Mononuclear cell (primary cell): ENCODE data around the gene PPFIA1. TPM values are rescaled to one million over a fixed set of nuclear protein-coding genes. Genes with fewer than 3 reads are reported as not detected.

Source experiments
- H3K27me3 ChIP-seq: 2 replicates; pipeline ENCODE4 v1.6.0; 2011; ENCODE audit warnings: low read length, control low read depth; ENCODE audit not compliant: insufficient read depth
- H3K4me1 ChIP-seq: 2 replicates; pipeline ENCODE4 v1.5.1; 2011; ENCODE audit warnings: mild to moderate bottlenecking, low read length, control low read depth; ENCODE audit not compliant: insufficient read depth
- H3K4me3 ChIP-seq: 2 replicates; pipeline ENCODE4 v1.5.1; 2011; ENCODE audit warnings: mild to moderate bottlenecking, low read length, moderate library complexity
- H3K9me3 ChIP-seq: 2 replicates; pipeline ENCODE4 v1.5.1; 2011; ENCODE audit warnings: low read depth, mild to moderate bottlenecking, control low read depth, low read length
- total RNA-seq: library from RNA; depleted of rRNA; stranded (reverse); fragments of >200 nt; gene quantifications from one replicate; pipeline ENCODE4 v1.2.3, GENCODE V29; 2012

PPFIA1 gene
- total RNA-seq, 1 donor, result 31.4 TPM

DNA sequence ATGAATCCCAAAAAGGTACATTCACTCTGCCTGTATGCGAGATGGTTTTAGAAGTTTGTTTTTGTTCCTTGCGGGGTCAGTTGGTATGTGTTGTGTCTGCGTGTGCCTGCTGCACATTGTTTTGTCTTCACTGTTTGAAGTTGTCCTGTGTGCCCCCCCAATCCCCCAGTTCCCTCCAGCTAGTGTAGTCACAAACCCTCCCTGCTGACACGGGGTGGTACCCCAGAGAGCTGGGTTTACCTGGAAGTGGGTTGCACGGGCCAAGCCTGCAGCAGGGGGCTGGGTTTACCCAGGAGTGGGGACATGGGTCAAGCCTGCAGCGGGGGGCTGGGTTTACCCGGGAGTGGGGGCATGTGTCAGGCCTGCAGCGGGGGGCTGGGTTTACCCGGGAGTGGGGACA lies 150.0 kb downstream of the PPFIA1 start:
- Histone ChIP-seq H3K4me3 (no peak overlapping the region), H3K4me1 (peaks cover 17% of the 10 kb centered on the region), H3K27me3 (peaks cover 47% of the 10 kb centered on the region), H3K9me3 (no peaks in the 10 kb centered on the region)

DNA sequence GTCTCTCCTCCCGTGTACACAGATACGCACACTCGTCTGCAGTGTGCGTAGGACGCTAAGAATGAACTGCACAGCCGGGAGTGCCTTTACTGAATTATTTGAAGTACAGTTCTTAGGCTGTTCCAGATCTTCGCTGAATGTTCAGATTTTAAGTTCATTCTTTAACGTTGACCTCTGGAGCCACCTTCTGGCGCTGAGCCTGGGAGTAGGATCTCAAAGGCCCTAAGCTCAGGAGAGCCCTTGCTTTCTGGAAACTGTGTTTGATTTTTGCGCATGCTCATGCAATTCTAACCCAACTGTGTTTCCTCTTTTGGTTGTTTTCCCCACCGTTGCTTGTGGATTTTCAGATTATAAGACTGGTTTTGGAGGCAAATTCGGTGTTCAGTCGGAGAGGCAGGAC lies 150.6 kb downstream of the PPFIA1 start:
- no peak overlapping the region for H3K4me3 ChIP-seq
- peaks cover 43% of the 10 kb centered on the region for H3K27me3 ChIP-seq
- H3K9me3 ChIP-seq, result no peaks in the 10 kb centered on the region
- H3K4me1 ChIP-seq, result peaks cover 11% of the 10 kb centered on the region

DNA sequence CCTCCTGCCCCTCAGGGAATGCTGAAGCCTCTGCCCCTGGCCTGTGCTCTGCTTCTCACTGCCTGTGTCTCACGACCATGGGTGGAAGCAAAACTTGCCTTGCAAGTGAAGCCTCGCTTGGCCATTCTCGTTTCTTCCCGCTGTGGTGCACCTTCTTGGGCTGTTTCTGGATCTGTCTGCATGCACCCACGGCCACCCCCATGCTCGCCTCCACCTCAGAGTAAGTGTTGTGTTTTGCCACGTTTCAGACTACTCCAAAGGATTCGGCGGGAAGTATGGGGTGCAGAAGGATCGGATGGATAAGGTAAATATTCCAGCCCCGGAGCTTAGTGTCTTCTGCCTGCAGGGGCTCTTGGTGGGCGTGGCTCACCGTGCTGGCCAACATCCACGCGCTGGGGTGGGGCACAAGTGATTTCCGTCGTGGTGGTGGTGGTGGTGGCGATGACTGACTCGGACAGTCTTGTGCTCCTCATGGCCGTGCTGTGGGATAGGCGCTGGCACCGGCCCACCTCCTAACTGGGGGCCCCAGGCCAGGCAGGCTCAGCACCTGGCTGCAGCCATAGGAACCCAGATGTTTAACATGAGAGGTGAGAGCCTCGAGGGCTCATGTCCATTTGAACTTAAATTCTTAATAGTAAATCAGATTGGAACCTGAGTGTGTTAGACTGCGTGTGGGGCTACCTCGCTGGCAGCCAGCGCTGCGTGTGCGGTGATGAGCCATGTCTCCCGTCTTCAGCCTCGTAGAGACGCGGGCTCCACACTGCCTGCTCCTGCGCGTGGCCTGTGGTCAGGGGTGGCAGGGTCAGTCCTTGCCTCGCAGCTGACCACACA lies 152.4 kb downstream of the PPFIA1 start:
- peaks cover 9% of the 10 kb centered on the region for H3K4me1 ChIP-seq
- H3K4me3 ChIP-seq, result no peak overlapping the region
- H3K9me3 ChIP-seq, result no peaks in the 10 kb centered on the region
- peaks cover 39% of the 10 kb centered on the region for H3K27me3 ChIP-seq

DNA sequence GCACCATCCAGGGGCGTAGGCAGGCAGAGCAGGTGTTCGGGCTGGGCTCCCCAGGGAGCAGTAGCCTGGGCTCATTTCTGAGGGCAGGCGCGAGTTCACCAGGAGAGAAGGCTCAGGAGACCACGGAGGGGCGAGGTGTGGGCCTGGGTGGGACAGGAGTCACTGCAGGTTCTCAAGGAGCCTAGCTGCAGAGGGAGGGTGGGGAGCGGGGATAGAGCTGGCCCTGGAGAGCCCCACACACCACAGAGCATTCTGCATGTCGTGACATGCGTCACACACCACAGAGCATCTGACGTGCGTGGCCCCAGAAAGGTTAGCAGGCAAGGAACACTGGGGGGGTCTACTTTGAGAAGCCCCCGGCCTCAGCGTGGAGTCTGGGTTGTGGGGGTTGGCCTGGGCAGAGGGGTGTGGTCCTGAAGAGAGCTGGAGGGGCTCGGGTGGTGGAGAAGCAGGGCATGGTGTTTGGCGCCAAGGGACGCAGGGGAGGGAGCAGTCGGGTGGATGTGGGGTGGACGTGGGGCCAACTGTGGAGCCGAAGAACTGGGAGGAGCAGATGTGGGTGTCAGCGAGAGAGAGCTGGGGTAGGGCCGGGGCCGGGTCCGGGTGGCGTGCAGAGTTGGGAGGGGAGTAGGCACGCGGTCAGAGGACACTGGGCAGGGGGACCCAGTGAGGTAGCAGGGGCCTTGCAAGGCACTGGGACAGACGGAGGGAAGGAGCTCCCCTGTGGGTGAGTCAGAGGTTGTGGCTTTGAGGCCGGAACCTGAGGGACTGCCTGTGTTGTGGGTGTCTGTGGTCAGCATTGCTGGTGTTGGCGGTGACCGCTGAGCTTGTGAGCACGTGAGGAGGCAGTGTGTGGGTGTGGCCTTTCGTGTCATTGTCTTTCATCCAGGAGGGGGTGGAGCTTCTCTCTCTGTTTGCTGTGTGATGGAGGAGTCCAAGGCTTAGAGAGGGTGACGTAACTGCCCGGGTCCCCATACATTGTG lies 153.3 kb downstream of the PPFIA1 start:
- Histone ChIP-seq H3K4me1 (peaks cover 9% of the 10 kb centered on the region), H3K9me3 (no peaks in the 10 kb centered on the region), H3K4me3 (no peak overlapping the region), H3K27me3 (peaks cover 36% of the 10 kb centered on the region)

DNA sequence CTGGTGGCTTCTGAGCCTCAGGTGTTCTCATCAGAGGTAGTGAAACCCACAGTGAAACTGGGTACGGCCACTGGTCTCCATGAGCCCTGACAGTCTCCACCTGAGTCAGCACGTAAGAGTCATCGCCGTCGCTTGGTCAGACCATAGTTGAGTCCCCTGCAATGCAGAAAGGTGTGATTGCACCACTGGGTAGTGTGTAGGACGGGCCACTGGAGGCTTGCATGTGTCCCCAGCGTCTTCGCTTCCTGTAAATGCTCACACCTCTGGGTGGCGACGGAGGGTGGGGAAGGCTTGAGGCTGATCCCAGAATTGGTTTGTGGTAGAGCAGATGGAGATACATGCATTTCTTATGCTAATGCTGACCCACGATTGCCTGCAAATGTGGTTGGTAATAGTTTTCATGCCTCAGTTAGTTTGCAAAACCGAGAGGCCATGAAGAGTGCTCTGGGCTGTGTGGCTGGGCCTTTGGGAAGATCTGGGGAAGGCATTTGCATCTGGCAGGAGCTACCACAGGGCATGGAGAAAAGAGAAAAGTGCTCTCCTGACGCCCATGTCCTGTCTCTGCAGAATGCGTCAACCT lies 154.4 kb downstream of the PPFIA1 start:
- Histone ChIP-seq H3K4me3 (no peak overlapping the region), H3K27me3 (peaks cover 32% of the 10 kb centered on the region), H3K9me3 (no peaks in the 10 kb centered on the region), H3K4me1 (peaks cover 9% of the 10 kb centered on the region)

DNA sequence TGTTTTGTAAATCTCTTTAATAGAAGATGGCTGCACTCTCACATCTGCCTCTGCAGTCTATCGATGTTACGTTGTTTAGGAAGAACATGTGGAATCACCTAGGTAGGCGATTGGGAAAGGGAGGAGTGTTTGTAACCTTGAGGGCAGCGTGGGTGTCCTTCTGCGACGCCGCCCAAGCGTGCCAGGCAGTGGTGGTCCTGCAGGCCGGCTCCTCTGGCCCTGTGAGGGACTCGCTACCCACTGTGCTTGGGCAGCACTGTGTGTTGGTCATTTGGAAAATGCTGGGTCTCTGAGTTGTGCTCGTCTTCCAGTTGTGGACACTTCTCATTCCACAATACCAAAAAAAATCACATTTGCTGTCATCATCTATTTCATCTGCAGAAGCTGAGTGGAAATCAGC lies 156.9 kb downstream of the PPFIA1 start:
- Histone ChIP-seq H3K9me3 (no peaks in the 10 kb centered on the region), H3K4me1 (peaks cover 9% of the 10 kb centered on the region), H3K27me3 (peaks cover 16% of the 10 kb centered on the region), H3K4me3 (no peak overlapping the region)

DNA sequence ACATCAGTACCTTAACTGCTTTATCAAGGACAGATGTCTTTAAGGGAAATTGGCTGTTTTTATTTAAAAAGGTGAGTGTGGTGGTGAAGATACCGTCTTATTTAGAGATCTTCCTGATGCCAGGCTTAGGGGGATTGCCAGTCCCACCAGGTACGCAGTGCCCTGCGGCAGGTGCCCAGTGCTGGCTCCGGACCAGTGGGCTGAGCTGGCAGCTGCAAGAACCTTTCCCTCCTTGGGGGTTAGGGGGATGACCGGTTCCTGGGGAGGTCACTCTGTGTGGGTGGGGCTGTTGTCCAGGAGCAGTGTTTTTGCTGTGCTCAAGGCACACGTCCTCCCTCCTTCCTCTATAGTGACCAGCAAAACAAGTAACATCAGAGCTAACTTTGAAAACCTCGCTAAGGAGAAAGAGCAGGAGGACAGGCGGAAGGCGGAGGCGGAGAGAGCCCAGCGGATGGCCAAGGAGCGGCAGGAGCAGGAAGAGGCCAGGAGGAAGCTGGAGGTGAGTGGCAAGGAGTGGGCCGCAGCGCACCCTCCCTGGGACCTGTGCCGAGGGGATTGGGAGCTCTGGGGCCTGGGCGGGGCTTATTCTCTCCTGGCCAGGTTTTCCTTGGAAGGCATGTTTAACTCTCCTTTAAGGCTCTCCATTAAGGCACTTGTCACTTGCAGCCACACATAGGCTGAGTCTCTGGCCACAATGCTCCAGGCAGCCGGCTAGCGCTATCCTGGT lies 158.4 kb downstream of the PPFIA1 start:
- H3K9me3 ChIP-seq, result no peaks in the 10 kb centered on the region
- H3K4me3 ChIP-seq, result no peak overlapping the region
- H3K27me3 ChIP-seq, result peaks cover 13% of the 10 kb centered on the region
- peaks cover 9% of the 10 kb centered on the region for H3K4me1 ChIP-seq

DNA sequence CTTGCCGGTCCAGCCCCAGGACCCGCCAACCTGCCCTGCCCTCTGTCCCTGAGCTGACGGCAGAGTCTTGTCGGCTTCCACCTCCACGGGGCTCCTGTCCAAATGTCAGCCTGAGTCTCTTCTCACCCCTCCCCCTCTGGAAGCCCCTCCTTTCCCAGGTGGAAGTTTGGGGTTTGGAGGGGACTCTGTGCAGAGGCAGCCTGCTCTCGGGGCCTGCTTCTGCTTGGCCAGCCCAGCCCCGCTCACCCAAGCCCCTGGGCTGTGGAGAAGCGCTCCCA lies 158.9 kb downstream of the PPFIA1 start:
- Histone ChIP-seq H3K4me1 (peaks cover 6% of the 10 kb centered on the region), H3K4me3 (no peak overlapping the region), H3K27me3 (peaks cover 13% of the 10 kb centered on the region), H3K9me3 (no peaks in the 10 kb centered on the region)

DNA sequence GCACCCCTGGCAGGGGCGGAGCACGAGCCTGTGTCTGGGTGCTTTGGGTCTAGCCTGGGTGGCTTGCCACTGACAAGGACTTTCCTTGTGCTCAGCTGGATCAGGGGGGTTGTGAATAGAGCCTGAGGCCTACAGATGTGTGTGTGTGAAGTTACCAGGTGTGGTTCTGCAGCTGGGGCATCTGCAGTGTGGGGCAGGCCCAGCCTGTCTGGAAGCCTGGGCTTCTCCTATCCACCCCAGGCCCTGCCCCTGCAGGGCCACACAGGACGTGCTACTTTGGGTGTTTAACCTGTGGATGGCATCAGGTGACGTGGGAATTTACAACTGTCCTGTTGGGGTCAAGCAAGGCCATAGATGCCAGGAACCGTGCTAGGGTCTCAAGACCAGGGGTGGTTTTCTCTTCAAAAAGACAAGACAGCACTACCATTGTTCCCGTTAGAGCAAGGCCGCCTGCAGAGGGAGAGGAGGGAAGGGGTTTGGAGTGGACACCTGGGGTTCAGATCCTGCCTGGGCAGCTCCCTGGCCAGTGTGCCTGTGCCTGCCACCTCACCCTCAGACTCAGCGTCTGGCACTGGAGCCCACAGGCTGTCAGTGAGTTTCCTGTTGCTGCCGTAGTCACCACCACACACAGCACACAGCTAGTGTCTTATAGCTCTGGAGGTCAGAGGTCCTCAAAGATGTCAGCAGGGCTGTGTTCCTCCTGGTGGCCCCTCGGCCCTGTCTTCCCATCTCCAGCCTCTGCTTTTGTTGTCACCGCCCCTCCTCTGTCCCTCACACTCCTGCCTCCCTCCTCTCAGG lies 159.4 kb downstream of the PPFIA1 start:
- H3K4me1 ChIP-seq, result peaks cover under 1% of the 10 kb centered on the region
- no peaks in the 10 kb centered on the region for H3K9me3 ChIP-seq
- H3K4me3 ChIP-seq, result no peak overlapping the region
- H3K27me3 ChIP-seq, result peaks cover 13% of the 10 kb centered on the region

DNA sequence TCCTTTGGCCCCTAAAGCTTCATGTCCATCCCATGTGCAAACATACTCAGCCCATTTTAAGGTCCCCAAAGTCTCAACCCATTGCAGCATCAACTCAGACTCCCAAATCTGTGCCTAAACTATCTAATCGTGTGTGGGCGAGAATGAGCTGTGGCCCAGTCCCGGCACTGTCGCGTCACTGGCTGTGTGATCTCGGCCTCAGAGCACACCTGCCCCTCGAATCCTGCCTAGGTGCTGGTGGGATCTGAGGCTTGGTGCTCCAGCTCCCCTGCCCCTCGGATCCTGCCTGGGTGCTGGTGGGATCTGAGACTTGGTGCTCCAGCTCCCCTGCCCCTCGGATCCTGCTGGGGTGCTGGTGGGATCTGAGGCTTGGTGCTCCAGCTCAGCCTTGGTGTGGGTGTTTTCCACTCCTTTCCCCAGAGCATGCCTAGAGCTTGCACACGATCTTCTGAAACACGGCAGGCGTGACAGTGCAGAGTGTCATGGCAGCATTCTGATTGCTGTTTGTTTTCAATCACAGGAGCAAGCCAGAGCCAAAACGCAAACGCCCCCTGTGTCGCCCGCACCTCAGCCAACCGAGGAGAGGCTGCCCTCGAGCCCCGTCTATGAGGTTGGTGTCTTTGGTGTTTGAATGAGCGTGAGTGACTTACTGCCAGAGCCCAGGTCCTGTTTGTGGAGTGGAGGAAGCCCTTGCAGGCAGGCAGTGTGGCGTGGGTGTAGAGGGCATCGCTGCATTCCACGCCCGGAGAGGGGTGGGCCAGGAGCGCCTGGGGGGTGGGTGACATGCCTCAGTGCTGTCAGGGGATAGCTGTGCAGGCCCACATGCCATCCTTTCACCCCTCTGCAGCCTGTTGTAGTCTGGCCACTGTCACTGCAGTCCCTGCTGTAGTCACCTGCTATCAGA lies 160.4 kb downstream of the PPFIA1 start:
- H3K9me3 ChIP-seq, result no peaks in the 10 kb centered on the region
- no peaks in the 10 kb centered on the region for H3K4me1 ChIP-seq
- H3K4me3 ChIP-seq, result no peak overlapping the region
- peaks cover 9% of the 10 kb centered on the region for H3K27me3 ChIP-seq

DNA sequence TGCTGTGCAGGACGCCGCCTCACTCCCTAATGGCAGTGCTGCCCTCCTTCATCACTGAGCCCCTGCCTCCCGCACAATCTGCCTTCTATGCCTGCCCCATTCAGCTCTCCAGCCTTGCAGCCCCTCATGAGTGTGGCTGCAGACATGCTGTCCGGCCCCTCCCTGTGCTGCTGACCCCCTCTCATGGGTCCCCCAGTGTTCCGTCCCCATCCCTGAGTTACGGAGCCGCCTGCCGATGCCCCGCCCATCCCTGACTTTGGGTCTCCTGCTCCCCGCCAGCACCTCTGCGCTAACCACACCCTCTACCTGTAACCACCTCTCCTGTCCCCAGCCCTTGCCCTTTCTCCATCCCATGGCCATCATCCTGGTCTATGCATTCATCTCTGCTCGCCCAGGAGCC lies 161.1 kb downstream of the PPFIA1 start:
- Histone ChIP-seq H3K27me3 (peaks cover 9% of the 10 kb centered on the region), H3K4me1 (no peaks in the 10 kb centered on the region), H3K9me3 (no peaks in the 10 kb centered on the region), H3K4me3 (no peak overlapping the region)

DNA sequence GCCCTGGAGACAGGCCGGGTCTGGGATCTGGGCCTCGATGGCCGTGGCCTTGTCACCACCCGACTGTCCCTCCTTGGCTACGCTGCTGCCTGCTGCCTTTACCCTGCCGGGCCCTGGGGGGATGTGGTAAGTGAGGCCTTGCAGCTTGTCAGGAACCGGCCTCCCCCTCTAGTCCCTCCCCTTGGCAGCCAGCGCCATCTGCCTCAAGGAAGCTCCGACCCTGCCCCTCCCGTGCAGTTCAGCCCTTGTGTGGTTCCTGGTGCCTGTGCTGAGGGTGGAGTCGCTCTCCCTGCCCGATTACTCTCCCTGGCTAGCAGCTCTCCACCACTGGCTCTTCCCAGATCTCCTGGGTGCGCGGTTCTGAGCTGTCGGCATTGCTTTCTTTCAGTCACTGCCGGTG lies 161.6 kb downstream of the PPFIA1 start:
- Histone ChIP-seq H3K27me3 (peaks cover 9% of the 10 kb centered on the region), H3K4me3 (no peak overlapping the region), H3K4me1 (no peaks in the 10 kb centered on the region), H3K9me3 (no peaks in the 10 kb centered on the region)

DNA sequence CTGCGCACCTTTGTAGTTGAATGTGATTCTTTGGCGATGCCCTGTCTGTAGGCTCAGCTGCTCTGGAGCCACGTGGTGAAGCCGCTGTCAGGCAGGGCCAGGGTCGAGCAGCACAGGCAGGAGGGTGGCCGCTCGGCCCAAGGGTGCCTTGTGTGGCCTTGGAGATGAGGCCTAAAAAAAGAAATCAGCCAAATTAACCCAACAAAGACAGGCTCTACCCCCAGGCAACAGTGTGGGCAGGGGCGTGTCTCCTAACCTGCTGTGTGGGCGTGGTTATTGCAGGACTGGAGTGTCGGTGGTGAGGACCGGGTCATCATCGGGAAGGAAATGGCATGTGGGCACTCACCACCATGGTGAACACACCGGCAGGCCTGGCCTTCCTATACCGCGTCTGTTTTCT lies 162.1 kb downstream of the PPFIA1 start:
- Histone ChIP-seq H3K4me3 (no peak overlapping the region), H3K4me1 (no peaks in the 10 kb centered on the region), H3K27me3 (peaks cover 6% of the 10 kb centered on the region), H3K9me3 (no peaks in the 10 kb centered on the region)
